Stimulated activated CD4-positive, alpha-beta T cell treated with anti-CD3 and anti-CD28 coated beads, Interleukin-4, amount 100 ng/mL, for 1 hour (primary cell): Measurements from ENCODE around the gene COPB1.
A peak's percentile ranks its signal among the peaks of the same experiment; 100 is the strongest.

ENCODE experiments used
- DNase-seq: peaks from one replicate; pipeline ENCODE4 v3.0.0-alpha.2; 2020

COPB1 gene

DNA sequence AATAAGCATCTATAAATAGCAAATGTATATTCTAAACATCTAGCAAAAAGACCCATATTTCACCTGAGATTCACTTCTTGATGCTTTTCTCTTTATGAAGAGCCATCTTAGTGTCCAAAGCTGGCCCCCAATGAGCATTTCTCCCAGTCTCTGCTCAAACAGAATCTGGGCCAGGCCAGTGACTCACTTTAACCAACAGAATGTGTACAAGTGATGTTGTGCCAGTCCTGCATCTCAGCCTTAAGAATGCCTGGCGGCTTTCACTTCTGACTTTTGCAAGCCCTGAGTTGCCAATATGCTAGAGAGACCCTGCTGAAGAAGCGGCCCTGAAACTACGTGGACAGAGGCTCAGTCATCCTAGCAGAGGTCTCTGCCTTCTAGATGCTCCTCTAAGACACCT, 6.9 kb upstream of the COPB1 start:
- no peak for DNase-seq

DNA sequence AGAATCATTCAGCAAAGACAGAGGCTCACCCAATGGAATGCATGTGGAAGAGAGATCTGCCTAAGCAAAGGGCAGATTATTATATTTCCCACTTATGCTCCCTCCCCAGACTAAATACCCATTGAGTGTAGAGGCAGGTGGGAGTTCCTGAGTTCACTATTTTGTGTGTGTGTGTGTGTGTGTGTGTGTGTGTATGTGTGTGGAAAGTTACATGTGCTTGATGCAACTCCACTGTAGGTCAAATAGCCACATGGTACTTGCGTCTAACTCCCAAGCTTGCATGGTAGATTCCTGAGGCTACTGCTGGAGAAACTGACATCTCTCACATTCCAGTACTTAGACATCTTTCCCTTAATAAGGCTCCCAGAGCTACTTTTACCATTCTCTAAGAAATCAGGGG, 3.4 kb upstream of the COPB1 start:
- DNase-seq = no peak

DNA sequence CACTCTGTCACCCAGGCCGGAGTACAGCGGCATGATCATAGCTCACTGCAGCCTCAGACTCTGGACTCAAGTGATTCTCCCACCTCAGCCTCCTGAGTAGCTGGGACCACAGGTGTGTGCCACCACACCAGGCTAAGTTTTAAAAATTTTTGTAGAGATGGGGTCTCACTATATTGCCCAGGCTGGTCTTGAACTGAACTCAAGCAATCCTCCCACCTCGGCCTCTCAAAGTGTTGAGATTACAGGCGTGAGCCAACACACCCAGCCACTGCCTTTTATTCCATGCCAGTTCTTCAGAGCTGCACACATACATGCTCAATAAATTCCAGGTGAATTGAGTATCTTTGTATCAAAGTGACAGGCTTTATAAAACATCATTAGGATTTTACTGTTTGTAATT, 2.4 kb upstream of the COPB1 start:
- DNase-seq = no peak

GRCh38 chr11:14500181-14500651, 605 bp upstream of the COPB1 start:
- DNase-seq = peak; percentile 41

- DNase-seq = peak; percentile 35
Measured at GRCh38 chr11:14499178-14499559, 442 bp downstream of the COPB1 start.

DNA sequence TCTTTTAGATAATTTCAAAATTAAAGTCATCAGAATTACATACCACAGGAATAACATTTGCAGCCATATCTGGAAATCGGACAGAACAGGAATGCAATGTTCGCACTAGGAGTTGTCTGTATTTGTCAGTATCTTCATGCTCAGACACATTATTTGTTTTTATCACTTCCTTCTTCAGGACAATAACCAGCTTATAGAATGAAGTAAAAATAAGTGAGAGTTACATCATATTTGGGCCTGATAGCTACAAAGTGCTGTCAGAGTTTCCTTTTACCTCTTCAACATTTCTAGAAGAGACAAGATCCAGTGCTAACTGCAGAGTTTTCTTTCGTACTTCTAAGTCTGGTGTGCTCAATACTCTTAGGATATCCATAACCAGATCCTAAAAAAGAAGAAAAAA, 18.9 kb downstream of the COPB1 start:
- no peak for DNase-seq

- no peak for DNase-seq
Measured at GRCh38 chr11:14471127-14471526, 28.5 kb downstream of the COPB1 start.

- DNase-seq = no peak
Measured at GRCh38 chr11:14463623-14464022, 36.0 kb downstream of the COPB1 start.

DNA sequence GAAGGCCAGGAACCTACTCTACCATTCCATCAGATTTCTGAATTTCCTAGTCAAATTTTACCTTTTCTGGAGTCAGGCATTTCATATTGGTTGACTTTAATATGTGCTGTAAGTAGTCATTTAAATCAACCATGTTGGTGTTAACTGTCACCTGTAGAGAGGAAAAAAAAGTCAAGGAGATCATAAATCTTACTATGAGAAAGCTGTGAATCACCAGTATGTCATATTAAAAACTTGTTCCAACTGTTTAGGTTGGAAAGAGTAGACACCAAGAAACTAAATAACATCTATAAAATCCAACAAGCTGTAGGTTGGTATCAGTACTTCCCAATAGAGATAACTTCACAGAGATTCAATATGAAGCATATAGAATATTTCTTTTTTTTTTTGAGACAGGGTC, 39.5 kb downstream of the COPB1 start:
- DNase-seq = no peak

DNA sequence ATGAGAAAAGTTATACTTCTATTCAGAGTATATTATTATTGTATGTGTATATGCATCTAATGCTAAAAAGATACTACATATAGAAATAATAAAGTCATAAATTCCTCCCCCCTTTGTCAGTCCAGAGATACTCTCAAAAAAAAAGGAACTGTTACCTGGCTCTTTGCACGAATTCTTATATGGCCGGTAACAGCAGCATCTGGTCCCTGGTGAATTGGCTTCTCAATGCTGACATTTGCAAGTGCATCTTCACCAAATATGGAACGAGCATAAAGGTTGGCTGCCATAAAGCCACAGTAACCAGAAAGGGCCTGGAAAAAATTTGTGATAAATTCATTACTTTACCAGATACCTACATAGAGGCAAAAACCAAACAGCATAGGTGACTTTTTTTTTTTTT, 41.2 kb downstream of the COPB1 start:
- no peak for DNase-seq

DNA sequence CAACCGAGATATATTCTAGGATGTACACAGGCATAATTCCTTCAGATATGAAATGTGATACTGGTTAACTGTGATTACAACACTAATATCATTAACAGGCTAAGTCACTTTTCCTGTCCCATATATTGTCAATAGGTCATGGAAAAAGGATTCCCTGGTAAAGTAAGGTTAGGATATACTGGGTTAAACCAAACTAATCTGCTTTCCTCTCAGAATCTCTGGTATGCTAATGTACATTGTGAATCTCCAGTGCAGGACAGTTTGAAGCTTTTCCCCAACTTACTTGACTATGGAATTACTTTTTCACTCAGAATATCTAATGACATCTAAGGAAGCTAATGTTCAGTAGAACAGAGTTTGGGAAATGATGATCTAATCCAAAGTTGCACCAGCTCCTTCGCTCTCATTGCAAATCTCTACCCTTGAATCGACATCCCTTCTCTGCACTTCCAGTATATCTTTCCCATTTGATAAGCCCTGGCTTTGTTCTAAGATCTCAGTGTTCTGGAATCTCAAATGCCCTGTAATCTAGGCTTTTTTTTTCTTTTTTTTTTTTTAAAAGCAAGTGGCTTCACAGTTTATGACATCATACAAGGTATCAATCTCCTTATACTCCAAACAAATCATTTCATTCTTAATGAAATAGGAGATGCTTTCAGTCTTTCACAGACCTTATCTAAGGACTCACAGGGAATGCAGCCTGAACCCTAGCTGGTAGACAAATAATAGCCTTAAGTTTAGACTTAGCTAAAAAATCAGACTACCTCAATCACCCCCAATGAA, 43.8 kb downstream of the COPB1 start:
- DNase-seq = no peak

DNA sequence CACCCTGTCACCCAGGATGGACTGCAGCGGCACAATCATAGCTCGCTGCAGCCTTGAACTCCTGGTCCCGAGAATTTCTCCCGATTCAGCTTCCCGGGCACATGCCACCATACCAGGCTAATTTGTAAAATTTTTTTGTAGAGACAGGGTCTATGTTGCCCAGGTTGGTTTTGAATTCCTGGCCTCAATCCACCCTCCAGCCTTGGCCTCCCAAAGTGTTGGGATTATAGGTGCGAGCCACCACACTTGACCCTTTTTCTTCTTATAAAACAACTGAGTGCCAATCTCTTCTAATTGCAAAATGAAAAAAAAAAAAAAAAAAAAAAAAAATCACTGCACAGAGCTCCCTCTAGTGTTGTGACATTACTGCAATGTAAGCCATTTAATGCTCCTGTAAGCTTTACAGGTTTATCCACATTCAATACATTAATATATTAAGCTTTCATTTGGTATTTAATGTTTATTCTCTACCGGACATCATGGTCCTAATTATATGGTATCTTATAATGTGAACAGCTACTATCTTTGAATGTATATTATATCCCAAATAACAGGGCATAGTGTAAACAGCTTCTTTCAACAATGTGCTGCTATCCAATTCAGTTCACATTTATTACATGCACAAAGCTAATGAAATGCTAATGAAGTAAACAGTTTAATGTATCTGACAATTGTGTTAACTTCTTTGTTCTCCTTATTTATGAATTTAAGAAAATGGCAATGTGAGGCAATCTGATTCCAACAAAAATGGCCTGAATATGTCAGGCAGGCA, 44.6 kb downstream of the COPB1 start:
- no peak for DNase-seq

DNA sequence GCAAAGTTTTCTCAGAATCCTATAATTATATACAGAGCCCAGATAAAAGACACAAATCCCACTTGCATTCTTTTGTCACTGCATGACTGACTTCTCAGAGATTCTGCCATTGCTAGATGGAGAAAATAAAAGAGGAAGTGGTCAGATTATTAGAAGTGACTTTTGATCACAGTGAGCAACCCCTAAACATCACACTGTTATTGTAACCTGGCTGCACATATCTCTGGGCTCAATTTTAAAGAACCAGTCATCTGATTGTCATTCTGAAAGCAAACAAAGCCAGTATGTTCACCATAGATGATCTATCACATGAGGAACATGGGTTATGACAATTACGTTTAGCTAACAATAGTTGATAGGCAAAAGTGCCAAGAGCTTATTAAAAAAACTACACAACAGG, 47.8 kb downstream of the COPB1 start:
- no peak for DNase-seq

- no peak for DNase-seq
Measured at GRCh38 chr11:14449302-14449714, 50.3 kb downstream of the COPB1 start.

DNA sequence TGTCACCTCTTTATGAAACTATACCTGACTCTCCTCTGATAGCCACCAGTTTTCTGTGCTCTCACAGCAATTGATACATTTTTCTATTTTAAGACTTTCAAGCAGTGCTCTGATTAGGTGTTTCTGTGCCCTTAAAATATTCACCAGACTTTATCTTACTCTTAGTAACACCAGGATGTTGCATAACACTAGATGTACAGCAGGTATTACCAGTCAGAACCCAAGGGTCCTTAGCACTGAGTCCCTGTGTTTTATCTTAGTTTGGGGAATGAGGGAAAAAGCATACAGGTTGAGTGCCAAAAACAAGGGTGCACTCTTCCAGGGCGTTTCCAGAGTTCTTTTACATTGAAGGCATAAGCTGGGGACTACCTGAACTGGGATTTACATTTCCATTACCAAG, 51.4 kb downstream of the COPB1 start:
- no peak for DNase-seq

GRCh38 chr11:14446701-14447169, 52.9 kb downstream of the COPB1 start:
- no peak for DNase-seq

DNA sequence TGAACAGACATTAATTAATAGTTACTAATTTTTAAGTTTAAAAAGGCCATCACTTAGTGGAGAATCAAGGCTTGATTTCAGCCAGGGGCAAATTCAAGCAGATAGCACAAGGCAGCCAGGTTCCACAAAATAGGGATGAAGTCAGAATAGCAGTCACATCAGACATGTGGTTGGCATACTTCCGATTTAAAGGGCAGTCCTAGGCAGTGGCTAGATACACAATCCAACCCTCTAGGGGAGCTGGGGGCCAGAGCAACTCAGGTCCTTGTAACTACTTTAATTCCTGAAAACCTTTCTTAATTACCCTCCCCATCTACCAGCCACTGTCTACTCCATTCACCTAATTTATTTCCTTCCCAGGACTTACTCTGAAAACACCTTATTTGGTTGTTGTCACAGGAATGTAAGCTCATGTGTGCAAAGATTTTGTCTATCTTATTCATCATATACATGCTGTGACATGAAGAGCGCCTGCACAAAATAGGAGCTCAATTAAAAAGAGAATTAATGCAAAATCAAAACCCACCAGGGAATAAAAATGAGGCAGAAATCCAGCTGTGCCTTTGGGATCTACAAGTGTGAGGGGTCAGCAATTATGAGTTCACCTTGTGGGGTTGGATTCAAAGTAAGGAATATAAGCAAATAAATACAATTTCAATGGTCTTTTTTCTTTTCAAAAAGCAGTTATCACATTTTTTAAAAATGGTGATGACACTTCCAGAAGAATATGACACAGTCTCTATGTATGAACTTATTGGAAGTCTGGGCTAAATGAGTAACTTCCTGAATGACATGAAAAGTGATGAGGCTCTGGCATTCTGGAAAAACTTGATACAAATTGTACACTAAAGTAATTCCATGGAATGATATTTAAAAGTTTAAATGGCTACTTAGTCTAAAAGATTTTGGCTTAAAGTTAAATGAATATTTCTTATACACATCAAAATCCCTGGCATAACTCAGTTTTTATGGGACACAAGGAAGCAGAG, 53.8 kb downstream of the COPB1 start:
- DNase-seq = no peak

DNA sequence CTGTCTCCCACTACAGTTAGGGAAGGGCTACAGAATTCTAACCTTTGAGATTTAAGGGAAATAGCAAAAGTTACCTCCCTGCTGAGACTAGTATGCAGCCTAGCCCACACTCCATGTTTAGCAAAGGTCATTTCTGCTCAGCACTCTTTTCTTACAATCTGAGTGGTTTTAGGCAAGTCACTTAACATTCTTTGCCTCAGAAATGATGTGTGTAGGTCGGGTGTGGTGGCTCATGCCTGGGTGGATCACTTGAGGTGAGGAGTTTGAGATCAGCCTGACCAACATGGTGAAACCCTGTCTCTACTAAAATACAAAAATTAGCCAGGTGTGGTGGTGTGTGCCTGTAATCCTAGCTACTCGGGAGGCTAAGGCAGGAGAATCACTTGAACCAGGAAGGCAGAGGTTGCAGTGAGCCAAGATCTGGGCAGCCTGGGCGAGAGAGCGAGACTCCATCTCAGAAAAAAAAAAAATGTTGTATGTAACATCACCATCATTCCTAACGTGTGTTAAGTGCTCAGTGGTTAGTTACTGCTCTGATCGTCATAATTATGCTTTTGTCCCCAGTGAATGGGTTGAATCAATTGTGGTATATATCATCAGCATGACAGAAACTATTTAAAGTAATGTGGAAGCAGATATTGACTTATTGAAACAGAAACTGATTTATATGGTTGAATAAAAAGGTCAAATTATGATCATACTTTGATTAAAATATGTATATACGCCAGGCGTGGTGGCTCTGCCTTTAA, 55.0 kb downstream of the COPB1 start:
- DNase-seq = no peak

DNA sequence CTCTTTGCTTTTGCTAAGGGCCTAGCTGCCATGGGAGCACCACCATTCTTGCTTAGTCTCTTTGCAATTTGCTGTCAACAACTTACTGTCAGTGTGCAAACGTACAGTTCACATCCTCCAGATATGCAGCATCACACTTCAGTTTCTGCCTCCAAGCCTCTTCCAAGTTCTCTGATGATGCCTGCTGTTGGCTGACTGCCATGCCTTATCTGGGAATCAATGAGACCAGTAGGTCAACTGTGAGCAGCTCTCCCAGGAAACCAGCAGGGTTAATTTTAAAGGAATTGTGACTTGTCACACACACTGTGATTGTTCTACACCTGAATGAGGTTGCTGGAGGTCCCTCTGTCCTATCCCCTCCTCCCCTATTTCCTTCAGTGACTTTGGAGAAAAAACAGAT, 56.0 kb downstream of the COPB1 start:
- no peak for DNase-seq

DNA sequence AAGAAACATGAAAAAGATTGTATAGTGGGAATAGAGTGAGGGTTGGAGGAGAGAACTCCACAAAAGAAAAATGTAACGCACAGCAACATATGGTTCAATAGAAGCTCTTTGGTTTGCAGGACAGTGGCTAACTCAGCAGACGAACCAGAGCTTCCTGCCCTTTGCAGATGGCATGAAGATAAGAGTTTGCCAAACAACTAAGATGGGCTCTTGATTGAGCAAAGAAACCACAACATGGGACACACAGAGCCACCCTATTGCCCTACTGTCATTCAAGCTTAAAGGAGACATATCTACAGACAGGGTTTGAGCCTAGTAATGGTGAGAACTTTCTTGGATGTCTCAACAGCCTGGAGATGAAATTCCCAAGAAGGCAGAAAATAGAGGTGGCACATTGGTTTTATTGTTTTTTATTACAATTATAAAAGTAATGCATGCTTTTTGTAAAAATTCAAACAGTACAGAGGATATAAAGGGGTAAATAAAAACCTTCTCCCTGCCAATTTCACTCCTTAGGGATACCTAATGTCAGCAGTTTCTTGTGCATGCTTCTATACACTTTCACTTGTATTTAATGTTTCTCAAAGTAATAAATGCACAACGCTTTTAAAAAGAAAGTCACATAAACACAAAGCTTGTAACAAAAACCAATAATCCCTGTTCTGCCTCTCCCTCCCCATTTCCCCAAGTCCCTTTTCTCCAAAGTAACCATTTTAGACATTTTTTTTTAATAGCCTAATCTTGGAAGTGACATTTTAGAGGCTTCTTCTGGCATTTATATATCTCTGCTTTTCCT, 63.7 kb downstream of the COPB1 start:
- no peak for DNase-seq

DNA sequence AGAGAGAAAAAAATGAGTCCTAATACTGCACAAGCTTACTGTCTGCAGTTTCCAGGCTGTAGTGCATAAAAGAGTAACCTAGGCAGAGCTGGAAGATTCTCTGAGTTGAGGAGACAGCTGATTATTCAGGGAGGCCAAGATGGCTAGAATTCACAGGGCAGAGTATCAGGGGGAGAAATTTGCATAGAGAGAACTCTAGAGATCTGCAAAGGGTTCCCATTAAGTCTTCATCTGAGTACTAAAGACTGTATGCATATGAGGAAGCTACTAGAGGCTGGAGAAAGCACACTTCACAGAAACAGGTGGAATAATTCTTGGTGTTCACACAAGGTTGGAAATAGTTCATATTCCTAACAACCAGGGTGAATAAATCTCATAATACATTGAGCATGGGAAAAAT, 74.0 kb downstream of the COPB1 start:
- DNase-seq = no peak
